Measurements from ENCODE around the gene AKNA. TPM values are rescaled to one million over a fixed set of nuclear protein-coding genes. Genes with fewer than 3 reads are reported as not detected.
"Not testable (repeated sequence)": the region's sequence is repeated elsewhere in the genome, so short reads cannot be mapped to it uniquely, and the experiment has no call there.

AKNA gene
- total RNA-seq, 8 experiments from 2014 or later: 2.7 to 25.7 (median 10.8) TPM

- H3K4me1 ChIP-seq (replicated peaks in 1 of 2); H3K4me3 ChIP-seq; in situ Hi-C loops (cut with MboI; ENCODE audit: low pct_unique_long_range_greater_than_20kb in 2 of 9, low sequenced_read_pairs in 9 of 9, unreplicated experiment in 9 of 9); H3K27ac ChIP-seq; ATAC-seq (replicated peaks in 6 of 8): not testable (repeated sequence)
- 87 to 100% (median 92%) methylated on average over 2 to 5 of the region's 12 CpGs; no CpG with 5 or more reads in 4 of the 10 experiments for WGBS, 10 experiments
These were observed 65.5 kb downstream of the AKNA start for GRCh38 chr9:114322160-114322818.

DNA sequence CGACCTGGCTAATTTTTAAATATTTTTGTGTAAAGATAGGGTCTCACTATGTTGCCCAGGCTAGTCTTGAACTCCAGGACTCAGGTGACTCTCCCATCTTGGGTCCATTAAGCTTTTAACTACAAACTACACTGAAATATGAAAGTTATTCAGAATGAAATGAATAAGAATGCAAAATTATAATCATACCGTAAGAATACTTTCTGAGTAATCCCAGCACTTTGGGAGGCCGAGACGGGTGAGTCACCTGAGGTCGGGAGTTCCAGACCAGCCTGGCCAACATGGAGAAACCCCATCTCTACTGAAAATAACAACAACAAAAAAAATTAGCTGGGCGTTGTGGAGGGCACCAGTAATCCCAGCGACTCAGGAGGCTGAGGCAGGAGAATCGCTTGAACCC is 66.0 kb downstream of the AKNA start:
- WGBS, 10 experiments: 25 to 100% (median 66%) methylated on average over 2 to 5 of the region's 8 CpGs; no CpG with 5 or more reads in 2 of the 10 experiments
- H3K4me1 ChIP-seq (replicated peaks in 1 of 2): peaks cover 2 to 4% of the 10 kb centered on the region in 2 donors
- no peak for ATAC-seq (replicated peaks in 6 of 8)
- no peak overlapping the region for H3K27ac ChIP-seq
- no peak overlapping the region for H3K4me3 ChIP-seq
- in situ Hi-C loops (cut with MboI; ENCODE audit: low pct_unique_long_range_greater_than_20kb in 2 of 9, low sequenced_read_pairs in 9 of 9, unreplicated experiment in 9 of 9): no loop called here

DNA sequence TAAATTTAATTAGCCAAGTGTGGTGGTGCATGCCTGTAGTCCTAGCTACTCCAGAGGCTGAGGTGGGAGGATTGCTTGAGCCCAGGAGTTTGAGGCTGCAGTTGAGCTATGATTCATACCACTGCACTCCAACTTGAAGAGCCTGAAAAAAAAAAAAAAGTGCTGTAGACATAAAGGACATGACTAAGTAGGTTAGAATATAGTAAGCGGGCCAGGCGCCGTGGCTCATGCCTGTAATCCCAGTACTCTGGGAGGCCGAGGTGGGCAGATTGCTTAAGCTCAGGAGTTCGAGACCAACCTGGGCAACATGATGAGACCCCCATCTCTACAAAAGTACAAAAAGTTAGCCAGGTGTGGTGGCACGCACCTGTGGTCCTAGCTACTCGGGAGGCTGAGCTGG is 67.1 kb downstream of the AKNA start:
- 0 to 100% (median 97%) methylated on average over 1 to 7 of the region's 7 CpGs for WGBS, 10 experiments
- ATAC-seq (replicated peaks in 6 of 8); H3K4me1 ChIP-seq (replicated peaks in 1 of 2); H3K4me3 ChIP-seq; H3K27ac ChIP-seq; in situ Hi-C loops (cut with MboI; ENCODE audit: low pct_unique_long_range_greater_than_20kb in 2 of 9, low sequenced_read_pairs in 9 of 9, unreplicated experiment in 9 of 9): not testable (repeated sequence)

DNA sequence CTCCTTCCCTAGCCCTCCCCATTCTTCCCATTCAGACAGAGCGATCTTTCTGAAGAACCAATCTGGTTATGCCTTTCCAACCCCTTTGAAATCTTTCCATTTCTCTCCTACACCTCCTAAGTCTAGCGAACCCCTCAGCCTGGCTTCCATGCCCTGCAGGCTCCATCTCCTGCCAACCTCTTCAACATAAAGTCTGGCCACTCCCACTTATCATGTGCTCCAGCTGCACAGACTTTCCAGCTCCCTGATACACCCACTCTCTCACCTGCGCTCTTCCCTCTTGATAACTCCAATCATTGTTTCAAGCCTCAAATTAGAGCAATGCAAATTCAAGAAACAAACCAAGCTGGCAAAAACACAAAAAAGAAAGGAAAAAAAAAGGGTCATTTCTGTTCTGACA is 68.6 kb downstream of the AKNA start:
- no peak overlapping the region for H3K27ac ChIP-seq
- H3K4me1 ChIP-seq (replicated peaks in 1 of 2): peaks cover 2 to 4% of the 10 kb centered on the region in 2 donors
- H3K4me3 ChIP-seq: no peak overlapping the region
- ATAC-seq (replicated peaks in 6 of 8): peak in 5 of 8 experiments; percentile 10 to 93 (median 82)
- 59 to 100% (median 84%) methylated on average over 1 to 3 of the region's 3 CpGs for WGBS, 10 experiments
- in situ Hi-C loops (cut with MboI; ENCODE audit: low pct_unique_long_range_greater_than_20kb in 2 of 9, low sequenced_read_pairs in 9 of 9, unreplicated experiment in 9 of 9): no loop called here

DNA sequence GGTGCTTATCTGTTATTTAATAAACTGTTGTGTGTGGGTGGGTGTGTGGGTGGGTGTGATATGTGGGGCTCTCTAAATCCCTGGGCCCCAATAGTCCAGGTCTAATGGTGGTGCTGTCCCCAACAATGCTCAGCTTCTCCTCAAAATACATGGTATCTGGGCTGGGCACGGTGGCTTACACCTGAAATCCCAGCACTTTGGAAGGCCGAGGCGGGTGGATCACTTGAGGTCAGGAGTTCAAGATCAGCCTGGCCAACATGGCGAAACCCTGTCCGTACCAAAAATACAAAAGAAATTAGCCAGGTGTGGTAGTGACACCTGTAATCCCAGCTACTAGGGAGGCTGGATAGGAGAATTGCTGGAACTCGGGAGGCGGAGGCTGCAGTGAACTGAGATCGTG is 69.4 kb downstream of the AKNA start:
- no peak overlapping the region for H3K27ac ChIP-seq
- H3K4me1 ChIP-seq (replicated peaks in 1 of 2): peaks cover 2 to 4% of the 10 kb centered on the region in 2 donors
- WGBS, 10 experiments: 89 to 100% (median 93%) methylated on average over 2 to 8 of the region's 8 CpGs; no CpG with 5 or more reads in 2 of the 10 experiments
- no peak for ATAC-seq (replicated peaks in 6 of 8)
- in situ Hi-C loops (cut with MboI; ENCODE audit: low pct_unique_long_range_greater_than_20kb in 2 of 9, low sequenced_read_pairs in 9 of 9, unreplicated experiment in 9 of 9): no loop called here
- H3K4me3 ChIP-seq: no peak overlapping the region

DNA sequence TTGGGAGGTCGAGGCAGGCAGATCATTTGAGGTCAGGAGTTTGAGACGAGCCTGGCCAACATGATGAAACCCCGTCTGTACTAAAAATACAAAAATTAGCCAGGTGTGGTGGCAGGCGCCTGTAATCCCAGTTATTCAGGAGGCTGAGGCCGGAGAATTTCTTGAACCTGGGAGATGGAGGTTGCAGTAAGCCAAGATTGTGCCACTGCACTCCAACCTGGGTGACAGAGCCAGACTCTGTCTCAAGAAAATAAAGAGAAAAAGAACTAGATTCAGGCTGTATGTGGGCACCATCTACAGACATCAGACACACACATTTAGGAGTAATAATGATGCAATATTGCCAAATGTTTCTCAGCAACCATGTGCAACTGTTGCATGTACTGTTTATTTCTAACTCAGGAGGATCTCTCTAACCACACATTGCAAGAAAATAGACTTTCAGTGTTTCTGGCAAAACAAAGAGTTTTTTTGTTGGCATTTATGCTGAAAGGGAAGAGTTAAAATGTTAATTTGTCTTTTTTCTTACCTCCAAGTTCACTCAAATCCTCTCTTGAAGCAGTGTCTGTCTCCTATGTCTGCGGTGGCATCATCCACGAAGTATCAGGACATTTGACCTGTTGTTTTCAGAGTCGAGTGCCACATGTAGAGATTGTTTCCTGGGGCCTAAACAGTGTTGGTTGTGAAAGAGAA is 70.0 kb downstream of the AKNA start:
- 22 to 100% (median 80%) methylated on average over 1 to 7 of the region's 8 CpGs for WGBS, 10 experiments
- ATAC-seq (replicated peaks in 6 of 8): peak in 3 of 8 experiments; percentile 61 to 82 (median 68)
- no peak overlapping the region for H3K4me3 ChIP-seq
- in situ Hi-C loops (cut with MboI; ENCODE audit: low pct_unique_long_range_greater_than_20kb in 2 of 9, low sequenced_read_pairs in 9 of 9, unreplicated experiment in 9 of 9): no loop called here
- H3K27ac ChIP-seq: no peak overlapping the region
- H3K4me1 ChIP-seq (replicated peaks in 1 of 2): peaks cover 2 to 4% of the 10 kb centered on the region in 2 donors

DNA sequence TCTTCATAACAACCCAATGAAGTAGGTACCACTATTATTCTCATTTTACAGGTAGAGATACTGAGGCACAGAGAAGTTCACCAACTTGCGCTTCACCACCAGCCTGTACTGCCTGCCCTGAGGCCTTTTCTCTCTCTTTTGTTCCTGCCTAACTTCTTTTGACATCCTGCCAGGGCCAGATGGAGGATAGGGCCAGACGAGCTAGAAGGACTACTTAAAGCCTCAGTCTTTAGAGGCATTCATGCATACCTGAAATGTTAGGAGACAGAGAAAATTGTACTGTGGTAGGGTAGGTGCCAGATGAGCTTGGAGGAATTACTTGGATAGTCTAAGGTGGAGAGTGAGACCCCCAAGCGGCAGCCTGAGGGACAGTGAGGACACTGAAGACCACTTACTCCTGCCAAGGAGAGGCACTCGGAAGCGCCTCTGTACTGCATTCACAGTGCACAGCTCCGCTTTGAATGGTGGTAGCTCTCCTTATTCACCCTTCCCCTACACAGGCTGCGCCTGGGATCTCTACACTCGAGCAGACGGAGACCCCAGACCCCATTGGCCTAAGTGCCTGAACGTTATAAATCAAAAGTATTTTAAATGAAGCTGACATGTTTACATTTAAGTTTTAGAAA is 71.1 kb downstream of the AKNA start:
- no peak overlapping the region for H3K27ac ChIP-seq
- H3K4me3 ChIP-seq: no peak overlapping the region
- WGBS, 10 experiments: 0 to 91% (median 73%) methylated on average over 1 to 7 of the region's 10 CpGs; no CpG with 5 or more reads in 2 of the 10 experiments
- peak in 2 of 8 experiments; percentile 10 to 12 for ATAC-seq (replicated peaks in 6 of 8)
- in situ Hi-C loops (cut with MboI; ENCODE audit: low pct_unique_long_range_greater_than_20kb in 2 of 9, low sequenced_read_pairs in 9 of 9, unreplicated experiment in 9 of 9): no loop called here
- peaks cover 2 to 4% of the 10 kb centered on the region in 2 donors for H3K4me1 ChIP-seq (replicated peaks in 1 of 2)

GRCh38 chr9:114315723-114316363 is 71.9 kb downstream of the AKNA start:
- Histone ChIP-seq H3K27ac (no peak overlapping the region), H3K4me1 (replicated peaks in 1 of 2) (peaks cover 2 to 4% of the 10 kb centered on the region in 2 donors), H3K4me3 (no peak overlapping the region)
- in situ Hi-C loops (cut with MboI; ENCODE audit: low pct_unique_long_range_greater_than_20kb in 2 of 9, low sequenced_read_pairs in 9 of 9, unreplicated experiment in 9 of 9): no loop called here
- no peak for ATAC-seq (replicated peaks in 6 of 8)
- WGBS, 10 experiments: 20 to 100% (median 88%) methylated on average over 1 to 8 of the region's 8 CpGs; no CpG with 5 or more reads in 1 of the 10 experiments

DNA sequence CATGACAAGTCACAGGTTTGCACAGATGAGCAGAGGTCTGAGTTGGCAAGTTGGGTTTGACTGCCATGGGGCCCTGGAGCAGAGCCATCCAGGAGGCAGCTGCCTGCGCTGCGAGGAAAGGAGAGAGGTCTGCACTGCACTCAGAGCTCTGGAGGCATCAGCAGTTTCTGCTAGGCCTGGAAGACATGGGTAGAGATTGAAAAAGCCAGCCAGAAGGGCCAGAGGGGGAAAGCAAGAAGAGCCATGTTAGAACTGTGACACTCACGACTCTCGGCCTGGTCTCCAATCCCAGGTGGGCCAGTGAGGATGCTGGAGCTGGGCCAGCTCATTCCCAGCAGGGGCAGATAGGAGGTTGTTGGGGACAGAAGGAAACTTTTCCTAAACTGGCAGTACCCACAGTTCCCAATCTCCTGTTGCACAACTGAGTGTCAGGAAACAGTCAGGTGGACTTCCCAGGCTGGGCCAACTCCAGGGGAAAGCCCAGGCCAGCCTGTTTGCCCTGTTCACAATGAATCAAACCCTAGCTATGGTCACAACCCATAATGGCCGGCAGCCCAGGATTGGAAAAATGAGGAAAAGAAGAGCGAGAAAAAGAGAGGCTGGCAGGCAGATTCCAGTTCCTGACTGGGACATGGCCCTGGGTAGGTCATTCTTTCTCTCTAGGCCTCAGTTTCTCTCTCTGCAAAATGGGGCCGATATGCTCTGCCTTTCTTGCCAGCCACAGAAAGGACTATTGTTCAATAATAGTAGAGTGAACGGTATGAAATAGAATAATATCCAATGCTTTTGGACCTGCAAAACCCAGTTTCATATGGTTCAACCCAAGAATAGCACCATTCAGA is 72.7 kb downstream of the AKNA start:
- Histone ChIP-seq H3K4me1 (replicated peaks in 1 of 2) (peaks cover 2 to 4% of the 10 kb centered on the region in 2 donors), H3K4me3 (no peak overlapping the region), H3K27ac (no peak overlapping the region)
- no peak for ATAC-seq (replicated peaks in 6 of 8)
- in situ Hi-C loops (cut with MboI; ENCODE audit: low pct_unique_long_range_greater_than_20kb in 2 of 9, low sequenced_read_pairs in 9 of 9, unreplicated experiment in 9 of 9): no loop called here
- 74 to 100% (median 93%) methylated on average over 1 to 5 of the region's 8 CpGs; no CpG with 5 or more reads in 1 of the 10 experiments for WGBS, 10 experiments

GRCh38 chr9:114314256-114314867 is 73.4 kb downstream of the AKNA start:
- no peak for ATAC-seq (replicated peaks in 6 of 8)
- 64 to 100% (median 93%) methylated on average over 1 to 6 of the region's 7 CpGs; no CpG with 5 or more reads in 3 of the 10 experiments for WGBS, 10 experiments
- no peak overlapping the region for H3K4me3 ChIP-seq
- peaks cover 2 to 4% of the 10 kb centered on the region in 2 donors for H3K4me1 ChIP-seq (replicated peaks in 1 of 2)
- in situ Hi-C loops (cut with MboI; ENCODE audit: low pct_unique_long_range_greater_than_20kb in 2 of 9, low sequenced_read_pairs in 9 of 9, unreplicated experiment in 9 of 9): no loop called here
- H3K27ac ChIP-seq: no peak overlapping the region

- H3K4me3 ChIP-seq: no peak overlapping the region
- in situ Hi-C loops (cut with MboI; ENCODE audit: low pct_unique_long_range_greater_than_20kb in 2 of 9, low sequenced_read_pairs in 9 of 9, unreplicated experiment in 9 of 9): no loop called here
- ATAC-seq (replicated peaks in 6 of 8): no peak
- 20 to 100% (median 89%) methylated on average over 1 to 8 of the region's 8 CpGs for WGBS, 10 experiments
- H3K27ac ChIP-seq: no peak overlapping the region
- peaks cover 2 to 4% of the 10 kb centered on the region in 2 donors for H3K4me1 ChIP-seq (replicated peaks in 1 of 2)
These were observed 74.6 kb downstream of the AKNA start for GRCh38 chr9:114313186-114313585.

DNA sequence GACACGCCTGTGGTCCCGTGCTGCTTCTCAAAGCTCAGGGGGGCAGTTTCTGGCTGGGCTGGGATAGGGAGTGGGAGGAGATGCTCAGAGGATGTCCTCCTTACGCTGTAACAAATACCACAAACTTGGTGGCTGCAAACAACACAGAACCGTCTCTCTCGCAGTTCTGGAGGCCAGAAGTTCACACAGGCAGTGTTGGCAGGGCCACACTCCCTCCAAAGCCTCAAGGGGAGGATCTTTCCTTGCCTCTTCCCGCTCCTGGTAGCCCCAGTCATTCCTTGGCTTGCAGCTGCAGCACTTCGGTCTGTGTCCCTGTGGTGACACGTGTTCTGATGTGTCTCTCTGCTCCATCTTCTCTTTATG is 75.3 kb downstream of the AKNA start:
- H3K27ac ChIP-seq: no peak overlapping the region
- H3K4me3 ChIP-seq: no peak overlapping the region
- in situ Hi-C loops (cut with MboI; ENCODE audit: low pct_unique_long_range_greater_than_20kb in 2 of 9, low sequenced_read_pairs in 9 of 9, unreplicated experiment in 9 of 9): no loop called here
- no peaks in the 10 kb centered on the region for H3K4me1 ChIP-seq (replicated peaks in 1 of 2)
- 50 to 100% (median 80%) methylated on average over 1 to 4 of the region's 8 CpGs; no CpG with 5 or more reads in 1 of the 10 experiments for WGBS, 10 experiments
- no peak for ATAC-seq (replicated peaks in 6 of 8)
